Spleen (tissue), 11 donors: Measurements from ENCODE around the gene BAK1. TPM values are rescaled to one million over a fixed set of nuclear protein-coding genes. Genes with fewer than 3 reads are reported as not detected.
A peak's percentile ranks its signal among the peaks of the same experiment; 100 is the strongest.

Source experiments
- DNase-seq: peaks from one replicate; pipeline ENCODE4 v3.0.0-alpha.2; 2020
- H3K27ac ChIP-seq, 8 donors: fragments of 200-600 bp; sonication (generic) in 7 of 8; 1 replicate in 4 of 8; 2 replicates in 4 of 8; pipeline versions ENCODE4 v1.5.0 to v1.8.0; 2016 to 2021; ENCODE audit warnings: inconsistent platforms in 4 of 8, mild to moderate bottlenecking in 4 of 8, moderate library complexity in 1 of 8
- H3K27me3 ChIP-seq, 7 donors: fragments of 200-600 bp; sonication (generic) in 6 of 7; replicated peaks in 1 of 7; 1 replicate in 4 of 7; 2 replicates in 3 of 7; pipeline versions ENCODE4 v1.5.0 to v1.8.0; 2016 to 2021; ENCODE audit warnings: inconsistent platforms in 3 of 7, mild to moderate bottlenecking in 1 of 7
- H3K36me3 ChIP-seq, 6 donors: fragments of 200-600 bp; sonication (generic) in 5 of 6; 1 replicate in 4 of 6; 2 replicates in 2 of 6; pipeline versions ENCODE4 v1.5.0 to v1.8.0; 2016 to 2021; ENCODE audit warnings: inconsistent platforms in 2 of 6
- H3K4me1 ChIP-seq, 6 donors: fragments of 200-600 bp; sonication (generic) in 5 of 6; 1 replicate in 3 of 6; 2 replicates in 3 of 6; pipeline versions ENCODE4 v1.5.0 to v1.8.0; 2016 to 2021; ENCODE audit warnings: inconsistent platforms in 3 of 6
- H3K4me3 ChIP-seq, 8 donors: fragments of 200-600 bp; sonication (generic) in 7 of 8; 1 replicate in 4 of 8; 2 replicates in 4 of 8; pipeline versions ENCODE4 v1.5.0 to v1.8.0; 2016 to 2021; ENCODE audit warnings: inconsistent platforms in 4 of 8, mild to moderate bottlenecking in 4 of 8, moderate library complexity in 2 of 8
- H3K9me3 ChIP-seq, 8 donors: fragments of 200-600 bp; sonication (generic) in 7 of 8; 1 replicate in 4 of 8; 2 replicates in 4 of 8; pipeline versions ENCODE4 v1.5.0 to v1.8.0; 2016 to 2021; ENCODE audit warnings: inconsistent platforms in 4 of 8
- POLR2A ChIP-seq, 3 donors: fragments of 450-650 bp; IDR thresholded peaks; one replicate each; pipeline ENCODE4 v1.5.1; 2017; ENCODE audit warnings: antibody characterized with exemption in 3 of 3, mild to moderate bottlenecking in 1 of 3
- POLR2AphosphoS5 ChIP-seq, 3 donors: sonication (generic); formaldehyde crosslinking; IDR thresholded peaks; one replicate each; pipeline ENCODE4 v1.5.1; 2017; ENCODE audit warnings: antibody characterized with exemption in 3 of 3
- WGBS, 5 donors: extraction: QIAGEN DNeasy Blood & Tissue Kit in 3 of 5; methylation state at CpG; one replicate each; pipeline versions ENCODE4 v1.1.5 to v1.1.7; 2013 to 2018; 5-methylcytosine and 5-hydroxymethylcytosine counted together
- intact Hi-C: fragments of 100-400 bp; cut with DNase I; formaldehyde crosslinking; loops from one replicate; pipeline ENCODE4 v1.15.0; 2023; ENCODE audit warnings: low total_unique reads
- polyA plus RNA-seq, 3 donors: library from polyadenylated mRNA; stranded (reverse); fragments of 200-250 nt; gene quantifications; one replicate each; pipeline ENCODE4 v1.2.1, GENCODE V29; 2013
- total RNA-seq, 7 donors: library from RNA; depleted of rRNA in 3 of 7; stranded (reverse); fragments of >200 nt in 3 of 7; fragmentation: NEBNext Ultra II Directional in 4 of 7; extraction: Animal tissue kit (Norgen Biotek cat#: 25700) in 4 of 7; gene quantifications; one replicate each; pipeline versions ENCODE4 v1.1.0 to v1.2.1, GENCODE V29; 2016 to 2021
- TF ChIP-seq, protein P1 (sequence below), 11 experiments: fragments of 200-600 bp in 7 of 11; fragments of 450-650 bp in 4 of 11; sonication (generic) in 4 of 11; IDR thresholded peaks in 8 of 11; conservative IDR thresholded peaks in 3 of 11; 1 replicate in 7 of 11; 2 replicates in 4 of 11; pipeline versions ENCODE4 v1.4.0 to v1.8.0; 2016 to 2021; ENCODE audit warnings: antibody characterized with exemption in 11 of 11, inconsistent platforms in 4 of 11, mild to moderate bottlenecking in 1 of 11
- donor health status: healthy with polysubstance abuse.
- donor health status: DM: no; HTN: no; CAD: no; lungs with moderate emphysema.
- donor health status: DM: no; HTN: no; CAD: no.
- donor health status: Bipolar disorder and iron deficiency.
- donor health status: healthy.
- donor health status: DM: no; HTN: no; CAD: no.
- donor health status: DM: yes; HTN: yes; CAD: no.

Gene BAK1
- total and polyA plus RNA-seq, 10 donors: 14.9 to 34.4 (median 25.9) TPM

- peaks cover 18 to 64% (median 46%) of the 10 kb centered on the region in 6 donors for H3K4me1 ChIP-seq
- H3K9me3 ChIP-seq: no peaks in the 10 kb centered on the region
- TF ChIP-seq, protein P1, sequence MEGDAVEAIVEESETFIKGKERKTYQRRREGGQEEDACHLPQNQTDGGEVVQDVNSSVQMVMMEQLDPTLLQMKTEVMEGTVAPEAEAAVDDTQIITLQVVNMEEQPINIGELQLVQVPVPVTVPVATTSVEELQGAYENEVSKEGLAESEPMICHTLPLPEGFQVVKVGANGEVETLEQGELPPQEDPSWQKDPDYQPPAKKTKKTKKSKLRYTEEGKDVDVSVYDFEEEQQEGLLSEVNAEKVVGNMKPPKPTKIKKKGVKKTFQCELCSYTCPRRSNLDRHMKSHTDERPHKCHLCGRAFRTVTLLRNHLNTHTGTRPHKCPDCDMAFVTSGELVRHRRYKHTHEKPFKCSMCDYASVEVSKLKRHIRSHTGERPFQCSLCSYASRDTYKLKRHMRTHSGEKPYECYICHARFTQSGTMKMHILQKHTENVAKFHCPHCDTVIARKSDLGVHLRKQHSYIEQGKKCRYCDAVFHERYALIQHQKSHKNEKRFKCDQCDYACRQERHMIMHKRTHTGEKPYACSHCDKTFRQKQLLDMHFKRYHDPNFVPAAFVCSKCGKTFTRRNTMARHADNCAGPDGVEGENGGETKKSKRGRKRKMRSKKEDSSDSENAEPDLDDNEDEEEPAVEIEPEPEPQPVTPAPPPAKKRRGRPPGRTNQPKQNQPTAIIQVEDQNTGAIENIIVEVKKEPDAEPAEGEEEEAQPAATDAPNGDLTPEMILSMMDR (IDR thresholded peaks at IDR 0.05 in 8 of 11, conservative IDR thresholded peaks at IDR 0.05 in 3 of 11): peak in 2 of 11 experiments; percentile 7 to 10
- peak; percentile 68 to 83 (median 71) for TF ChIP-seq POLR2AphosphoS5 (IDR thresholded peaks at IDR 0.05)
- no peak for TF ChIP-seq POLR2A (IDR thresholded peaks at IDR 0.05)
- peak overlapping the region in 3 of 8 donors; percentile 89 to 96 (median 96) for H3K4me3 ChIP-seq
- H3K36me3 ChIP-seq: peaks cover 0 to 62% (median 40%) of the 10 kb centered on the region in 6 donors
- 19 to 38% (median 23%) methylated on average over 7 to 9 of the region's 9 CpGs for WGBS, 5 donors
- intact Hi-C loops: loop anchor here (10.0 kb wide), 1 partner anchor 142 kb away; no protein-coding TSS in a partner anchor
- peak overlapping the region; percentile 74 to 97 (median 92) for H3K27ac ChIP-seq
- no peaks in the 10 kb centered on the region for H3K27me3 ChIP-seq
- peak; percentile 90 for DNase-seq
Observed at GRCh38 chr6:33577106-33577535, 3.0 kb downstream of the BAK1 start.

GRCh38 chr6:33576668-33577067 is 3.4 kb downstream of the BAK1 start:
- DNase-seq: no peak
- 73 to 82% (median 77%) methylated on average over 11 of the region's 11 CpGs for WGBS, 5 donors
- H3K27ac ChIP-seq: peak overlapping the region; percentile 42 to 97 (median 92)
- intact Hi-C loops: loop anchor here (10.0 kb wide), 1 partner anchor 142 kb away; no protein-coding TSS in a partner anchor
- peaks cover 22 to 69% (median 51%) of the 10 kb centered on the region in 6 donors for H3K4me1 ChIP-seq
- H3K4me3 ChIP-seq: peak overlapping the region in 1 of 8 donors; percentile 96
- H3K36me3 ChIP-seq: peaks cover 0 to 66% (median 40%) of the 10 kb centered on the region in 6 donors
- no peaks in the 10 kb centered on the region for H3K27me3 ChIP-seq
- TF ChIP-seq POLR2AphosphoS5 (IDR thresholded peaks at IDR 0.05): no peak
- TF ChIP-seq, protein P1 (IDR thresholded peaks at IDR 0.05 in 8 of 11, conservative IDR thresholded peaks at IDR 0.05 in 3 of 11): no peak
- no peak for TF ChIP-seq POLR2A (IDR thresholded peaks at IDR 0.05)
- no peaks in the 10 kb centered on the region for H3K9me3 ChIP-seq

GRCh38 chr6:33575211-33575610 is 4.9 kb downstream of the BAK1 start:
- H3K27me3 ChIP-seq: no peaks in the 10 kb centered on the region
- peak overlapping the region in 2 of 8 donors; percentile 59 to 94 for H3K27ac ChIP-seq
- H3K4me3 ChIP-seq: no peak overlapping the region
- peaks cover 0 to 67% (median 40%) of the 10 kb centered on the region in 6 donors for H3K36me3 ChIP-seq
- no peaks in the 10 kb centered on the region for H3K9me3 ChIP-seq
- peaks cover 24 to 71% (median 56%) of the 10 kb centered on the region in 6 donors for H3K4me1 ChIP-seq
- WGBS, 5 donors: 90 to 97% (median 94%) methylated on average over 8 of the region's 8 CpGs
- DNase-seq: no peak
- TF ChIP-seq, protein P1 (IDR thresholded peaks at IDR 0.05 in 8 of 11, conservative IDR thresholded peaks at IDR 0.05 in 3 of 11): no peak
- TF ChIP-seq POLR2A (IDR thresholded peaks at IDR 0.05) (no peak), POLR2AphosphoS5 (IDR thresholded peaks at IDR 0.05) (peak in 1 of 3 donors; percentile 29)
- intact Hi-C loops: loop anchor here (10.0 kb wide), 1 partner anchor 140 kb away; no protein-coding TSS in a partner anchor

- no peaks in the 10 kb centered on the region for H3K9me3 ChIP-seq
- WGBS, 5 donors: 56 to 65% (median 60%) methylated on average over 11 of the region's 11 CpGs
- no peak for DNase-seq
- peak overlapping the region; percentile 31 to 84 (median 59) for H3K4me3 ChIP-seq
- no peaks in the 10 kb centered on the region for H3K27me3 ChIP-seq
- TF ChIP-seq POLR2AphosphoS5 (IDR thresholded peaks at IDR 0.05) (no peak), POLR2A (IDR thresholded peaks at IDR 0.05) (no peak)
- TF ChIP-seq, protein P1 (IDR thresholded peaks at IDR 0.05 in 8 of 11, conservative IDR thresholded peaks at IDR 0.05 in 3 of 11): no peak
- intact Hi-C loops: loop anchor here (10.0 kb wide), 1 partner anchor 137 kb away; no protein-coding TSS in a partner anchor
- peaks cover 12 to 45% (median 30%) of the 10 kb centered on the region in 6 donors for H3K4me1 ChIP-seq
- H3K27ac ChIP-seq: peak overlapping the region; percentile 66 to 99 (median 93)
- H3K36me3 ChIP-seq: peaks cover 0 to 52% (median 33%) of the 10 kb centered on the region in 6 donors
Observed at GRCh38 chr6:33571637-33572316, 8.3 kb downstream of the BAK1 start.
